Neural cell (in vitro differentiated cells): Measurements from ENCODE around the gene HDLBP.

Experiments
- EP300 ChIP-seq: fragments of 450-650 bp; conservative IDR thresholded peaks from 2 replicates; pipeline ENCODE4 v1.6.1; 2014; ENCODE audit warnings: antibody characterized with exemption, mild to moderate bottlenecking, moderate library complexity; ENCODE audit not compliant: poor library complexity, severe bottlenecking
- EZH2 ChIP-seq: fragments of 200-600, 300-800 bp; shearing (Covaris generic), sonication (generic); IDR thresholded peaks from 2 replicates; pipeline ENCODE4 v1.6.1; 2014; ENCODE audit warnings: antibody characterized with exemption, low read length, borderline replicate concordance, mild to moderate bottlenecking; ENCODE audit not compliant: insufficient read depth, poor library complexity, severe bottlenecking
- MXI1 ChIP-seq: fragments of 450-650 bp; conservative IDR thresholded peaks from 2 replicates; pipeline ENCODE4 v1.6.1; 2014; ENCODE audit warnings: antibody characterized with exemption, mild to moderate bottlenecking; ENCODE audit not compliant: poor library complexity, severe bottlenecking
- POLR2AphosphoS5 ChIP-seq: IDR thresholded peaks from 2 replicates; pipeline ENCODE4 v1.6.1; 2012
- RAD21 ChIP-seq: fragments of 450-650 bp; conservative IDR thresholded peaks from 2 replicates; pipeline ENCODE4 v1.6.1; 2014; ENCODE audit warnings: antibody characterized with exemption, mild to moderate bottlenecking, moderate library complexity
- REST ChIP-seq: IDR thresholded peaks from 2 replicates; pipeline ENCODE4 v1.6.1; 2012; ENCODE audit warnings: borderline replicate concordance
- SMC3 ChIP-seq: fragments of 450-650 bp; conservative IDR thresholded peaks from 2 replicates; pipeline ENCODE4 v1.6.1; 2014; ENCODE audit warnings: antibody characterized with exemption, mild to moderate bottlenecking, moderate library complexity; ENCODE audit not compliant: poor library complexity
- TAF1 ChIP-seq: IDR thresholded peaks from 2 replicates; pipeline ENCODE4 v1.6.1; 2012; ENCODE audit warnings: low read depth
- TF ChIP-seq, protein P1 (sequence below): fragments of 450-650 bp; IDR thresholded peaks from 2 replicates; pipeline ENCODE4 v1.5.1; 2014; ENCODE audit warnings: antibody characterized with exemption, mild to moderate bottlenecking, moderate library complexity; ENCODE audit not compliant: poor library complexity, severe bottlenecking

- no peak for TF ChIP-seq SMC3
- no peak for TF ChIP-seq TAF1
- TF ChIP-seq, protein P1, sequence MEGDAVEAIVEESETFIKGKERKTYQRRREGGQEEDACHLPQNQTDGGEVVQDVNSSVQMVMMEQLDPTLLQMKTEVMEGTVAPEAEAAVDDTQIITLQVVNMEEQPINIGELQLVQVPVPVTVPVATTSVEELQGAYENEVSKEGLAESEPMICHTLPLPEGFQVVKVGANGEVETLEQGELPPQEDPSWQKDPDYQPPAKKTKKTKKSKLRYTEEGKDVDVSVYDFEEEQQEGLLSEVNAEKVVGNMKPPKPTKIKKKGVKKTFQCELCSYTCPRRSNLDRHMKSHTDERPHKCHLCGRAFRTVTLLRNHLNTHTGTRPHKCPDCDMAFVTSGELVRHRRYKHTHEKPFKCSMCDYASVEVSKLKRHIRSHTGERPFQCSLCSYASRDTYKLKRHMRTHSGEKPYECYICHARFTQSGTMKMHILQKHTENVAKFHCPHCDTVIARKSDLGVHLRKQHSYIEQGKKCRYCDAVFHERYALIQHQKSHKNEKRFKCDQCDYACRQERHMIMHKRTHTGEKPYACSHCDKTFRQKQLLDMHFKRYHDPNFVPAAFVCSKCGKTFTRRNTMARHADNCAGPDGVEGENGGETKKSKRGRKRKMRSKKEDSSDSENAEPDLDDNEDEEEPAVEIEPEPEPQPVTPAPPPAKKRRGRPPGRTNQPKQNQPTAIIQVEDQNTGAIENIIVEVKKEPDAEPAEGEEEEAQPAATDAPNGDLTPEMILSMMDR = no peak
- no peak for TF ChIP-seq POLR2AphosphoS5
- TF ChIP-seq EP300 = no peak
- no peak for TF ChIP-seq EZH2
- no peak for TF ChIP-seq REST
- TF ChIP-seq RAD21 = no peak
- TF ChIP-seq MXI1 = no peak
Measured at GRCh38 chr2:241228081-241228859, 87.2 kb downstream of the HDLBP start.
